Liver (tissue), 9 donors: Measurements from ENCODE around the gene ZNF202. TPM values are rescaled to one million over a fixed set of nuclear protein-coding genes. Genes with fewer than 3 reads are reported as not detected.

ENCODE experiments used
- DNase-seq: peaks from one replicate; pipeline ENCODE4 v3.0.0-alpha.2; 2017; ENCODE audit warnings: low spot score
- H3K27ac ChIP-seq, 2 donors: one replicate each; pipeline ENCODE4 v1.7.0; 2013; ENCODE audit warnings: inconsistent platforms in 2 of 2, low read length in 2 of 2, control low read depth in 1 of 2, low read depth in 1 of 2, mild to moderate bottlenecking in 1 of 2
- H3K27me3 ChIP-seq, 4 donors: one replicate each; pipeline versions ENCODE4 v1.6.1 to v1.7.0; 2013; ENCODE audit warnings: low read length in 3 of 4, inconsistent platforms in 1 of 4, mild to moderate bottlenecking in 1 of 4, moderate library complexity in 1 of 4; ENCODE audit not compliant: control insufficient read depth in 4 of 4, insufficient read depth in 4 of 4
- H3K36me3 ChIP-seq, 4 donors: one replicate each; pipeline versions ENCODE4 v1.6.1 to v1.7.0; 2013; ENCODE audit warnings: low read length in 3 of 4, mild to moderate bottlenecking in 3 of 4, low read depth in 1 of 4, moderate library complexity in 1 of 4; ENCODE audit not compliant: control insufficient read depth in 4 of 4, insufficient read depth in 3 of 4
- H3K4me1 ChIP-seq, 4 donors: one replicate each; pipeline versions ENCODE4 v1.6.1 to v1.7.0; 2013; ENCODE audit warnings: low read length in 3 of 4, mild to moderate bottlenecking in 3 of 4, moderate library complexity in 1 of 4; ENCODE audit not compliant: control insufficient read depth in 4 of 4, insufficient read depth in 4 of 4
- H3K4me3 ChIP-seq, 3 donors: one replicate each; pipeline versions ENCODE4 v1.6.1 to v1.7.0; 2013; ENCODE audit warnings: low read length in 3 of 3, control low read depth in 1 of 3, low read depth in 1 of 3, mild to moderate bottlenecking in 1 of 3
- H3K9ac ChIP-seq, 2 donors: one replicate each; pipeline ENCODE4 v1.7.0; 2013; ENCODE audit warnings: low read length in 2 of 2, mild to moderate bottlenecking in 2 of 2, moderate library complexity in 2 of 2, control low read depth in 1 of 2, low read depth in 1 of 2
- H3K9me3 ChIP-seq, 4 donors: one replicate each; pipeline versions ENCODE4 v1.6.1 to v1.7.0; 2013; ENCODE audit warnings: low read length in 3 of 4; ENCODE audit not compliant: control insufficient read depth in 4 of 4
- ATF3 ChIP-seq: IDR thresholded peaks from 2 replicates; pipeline ENCODE4 v1.6.1; 2016; ENCODE audit warnings: antibody characterized with exemption
- CTCF ChIP-seq: fragments of 150-350 bp; IDR thresholded peaks from 2 replicates; pipeline ENCODE4 v1.5.1; 2017; ENCODE audit warnings: improper control_type of control experiment, low read depth, low read length; ENCODE audit not compliant: missing input control
- EGR1 ChIP-seq, 2 donors: IDR thresholded peaks; 2 replicates each; pipeline ENCODE4 v1.6.1; 2016 to 2018; ENCODE audit warnings: antibody characterized with exemption in 2 of 2, low read depth in 2 of 2
- FOXA1 ChIP-seq: IDR thresholded peaks from 2 replicates; pipeline ENCODE4 v1.6.1; 2016; ENCODE audit warnings: antibody characterized with exemption
- GABPA ChIP-seq, 2 donors: IDR thresholded peaks in 1 of 2; conservative IDR thresholded peaks in 1 of 2; 2 replicates each; pipeline ENCODE4 v1.6.1; 2016; ENCODE audit warnings: antibody characterized with exemption in 2 of 2, mild to moderate bottlenecking in 1 of 2, moderate library complexity in 1 of 2
- HNF4A ChIP-seq, 2 donors: conservative IDR thresholded peaks; 2 replicates each; pipeline ENCODE4 v1.6.1; 2016; ENCODE audit warnings: antibody characterized with exemption in 2 of 2, mild to moderate bottlenecking in 2 of 2
- HNF4G ChIP-seq: IDR thresholded peaks from 2 replicates; pipeline ENCODE4 v1.6.1; 2016; ENCODE audit warnings: antibody characterized with exemption
- JUND ChIP-seq, 2 donors: IDR thresholded peaks; 2 replicates each; pipeline ENCODE4 v1.6.1; 2016; ENCODE audit warnings: antibody characterized with exemption in 2 of 2
- MAX ChIP-seq: IDR thresholded peaks from 2 replicates; pipeline ENCODE4 v1.6.1; 2016; ENCODE audit warnings: antibody characterized with exemption
- NR2F2 ChIP-seq: IDR thresholded peaks from 2 replicates; pipeline ENCODE4 v1.6.1; 2016; ENCODE audit warnings: antibody characterized with exemption
- RAD21 ChIP-seq, 2 donors: IDR thresholded peaks; 2 replicates each; pipeline ENCODE4 v1.6.1; 2016; ENCODE audit warnings: antibody characterized with exemption in 2 of 2, mild to moderate bottlenecking in 2 of 2
- REST ChIP-seq: IDR thresholded peaks from 2 replicates; pipeline ENCODE4 v1.6.1; 2016; ENCODE audit warnings: antibody characterized with exemption, mild to moderate bottlenecking
- SP1 ChIP-seq: IDR thresholded peaks from 2 replicates; pipeline ENCODE4 v1.6.1; 2018; ENCODE audit warnings: antibody characterized with exemption, mild to moderate bottlenecking
- TAF1 ChIP-seq: conservative IDR thresholded peaks from 2 replicates; pipeline ENCODE4 v1.6.1; 2016; ENCODE audit warnings: antibody characterized with exemption, mild to moderate bottlenecking
- YY1 ChIP-seq: IDR thresholded peaks from 2 replicates; pipeline ENCODE4 v1.6.1; 2016; ENCODE audit warnings: antibody characterized with exemption, mild to moderate bottlenecking
- ZBTB33 ChIP-seq: IDR thresholded peaks from 2 replicates; pipeline ENCODE4 v1.6.1; 2016; ENCODE audit warnings: antibody characterized with exemption
- WGBS: extraction: QIAGEN DNeasy Blood & Tissue Kit; methylation state at CpG from one replicate; pipeline ENCODE4 v1.1.7; 2013; 5-methylcytosine and 5-hydroxymethylcytosine counted together
- polyA plus RNA-seq, 2 donors: library from polyadenylated mRNA; stranded (reverse) in 1 of 2; unstranded in 1 of 2; fragments of 200-250 nt in 1 of 2; fragments of >200 nt in 1 of 2; fragmentation: Nextera tagmentation in 1 of 2; extraction: Ambion mirVana in 1 of 2; gene quantifications; one replicate each; pipeline versions ENCODE4 v1.2.1 to v1.2.3, GENCODE V29; 2013 to 2015
- total RNA-seq, 2 donors: library from RNA; depleted of rRNA; stranded (reverse); fragments of >200 nt; gene quantifications; one replicate each; pipeline ENCODE4 v1.2.3, GENCODE V29; 2014
- donor health status: healthy.
- donor health status: healthy.
- donor health status: healthy.
- donor health status: healthy.
- donor health status: healthy.

The ZNF202 gene
- total and polyA plus RNA-seq, 4 donors = 1.2 to 5.1 (median 3.3) TPM

- no peaks in the 10 kb centered on the region for H3K4me1 ChIP-seq
- no peak for DNase-seq
- H3K27me3 ChIP-seq = peaks cover 0 to 5% (median 3%) of the 10 kb centered on the region in 4 donors
- no peaks in the 10 kb centered on the region for H3K36me3 ChIP-seq
- H3K27ac ChIP-seq = no peak within 1 kb of the TSS
- H3K4me3 ChIP-seq = no peak within 1 kb of the TSS
- no peak within 1 kb of the TSS for H3K9ac ChIP-seq
- TF ChIP-seq YY1 = no peak
- no peak for TF ChIP-seq HNF4A (conservative IDR thresholded peaks at IDR 0.05)
- TF ChIP-seq EGR1 (IDR thresholded peaks at IDR 0.05; ENCODE audit: low read depth in 2 of 2) = no peak
- no peak for TF ChIP-seq GABPA (IDR thresholded peaks at IDR 0.05 in 1 of 2, conservative IDR thresholded peaks at IDR 0.05 in 1 of 2)
- TF ChIP-seq MAX = no peak
- TF ChIP-seq ZBTB33 = no peak
- TF ChIP-seq FOXA1 = no peak
- TF ChIP-seq CTCF = no peak
- TF ChIP-seq HNF4G = no peak
- TF ChIP-seq SP1 = no peak
- TF ChIP-seq ATF3 = no peak
- no peak for TF ChIP-seq REST
- TF ChIP-seq RAD21 (IDR thresholded peaks at IDR 0.05) = no peak
- TF ChIP-seq TAF1 = no peak
- WGBS = 89% methylated on average over 3 of the region's 3 CpGs
- no peaks in the 10 kb centered on the region for H3K9me3 ChIP-seq
Measured at GRCh38 chr11:123754101-123754568, 12.7 kb upstream of the ZNF202 start, which contains the start of gene OR6X1. Gene OR6X1, minus strand, starts transcription at chr11:123754518. Its CDS starts 0 bp downstream, at chr11:123754518.

GRCh38 chr11:123753110-123753509 lies 11.7 kb upstream of the ZNF202 start:
- Histone ChIP-seq H3K27me3 (peaks cover 0 to 5% (median 3%) of the 10 kb centered on the region in 4 donors), H3K36me3 (no peaks in the 10 kb centered on the region), H3K9me3 (no peaks in the 10 kb centered on the region), H3K4me3 (no peak overlapping the region), H3K9ac (no peak overlapping the region), H3K27ac (no peak overlapping the region), H3K4me1 (no peaks in the 10 kb centered on the region)
- TF ChIP-seq JUND (IDR thresholded peaks at IDR 0.05) = no peak
- TF ChIP-seq YY1 = no peak
- TF ChIP-seq CTCF = no peak
- no peak for TF ChIP-seq SP1
- no peak for TF ChIP-seq FOXA1
- TF ChIP-seq ATF3 = no peak
- no peak for TF ChIP-seq ZBTB33
- TF ChIP-seq MAX = no peak
- TF ChIP-seq NR2F2 = no peak
- no peak for DNase-seq
